GM19099 (cell line): Measurements from ENCODE around the gene UBAP1.

Experiments used
- POLR2A ChIP-seq: IDR thresholded peaks from 3 replicates; pipeline ENCODE4 v1.6.1; 2011; ENCODE audit warnings: low read depth; ENCODE audit not compliant: insufficient read length; ENCODE audit errors: extremely low read depth

UBAP1 gene

GRCh38 chr9:34242830-34243229 lies 64.0 kb downstream of the UBAP1 start:
- no peak for TF ChIP-seq POLR2A

- no peak for TF ChIP-seq POLR2A
Observed at GRCh38 chr9:34246453-34246852, 67.6 kb downstream of the UBAP1 start.

- TF ChIP-seq POLR2A, result no peak
Observed at GRCh38 chr9:34249274-34249673, 70.4 kb downstream of the UBAP1 start.

- TF ChIP-seq POLR2A, result no peak
Observed at GRCh38 chr9:34250721-34251120, 71.9 kb downstream of the UBAP1 start.

- TF ChIP-seq POLR2A, result no peak
Observed at GRCh38 chr9:34252016-34252415, 73.2 kb downstream of the UBAP1 start.

GRCh38 chr9:34252670-34253459 lies 74.0 kb downstream of the UBAP1 start:
- no peak for TF ChIP-seq POLR2A

GRCh38 chr9:34253460-34253837 lies 74.6 kb downstream of the UBAP1 start:
- TF ChIP-seq POLR2A, result no peak

- no peak for TF ChIP-seq POLR2A
Observed at GRCh38 chr9:34254141-34254913, 75.5 kb downstream of the UBAP1 start.

GRCh38 chr9:34254966-34255825 lies 76.4 kb downstream of the UBAP1 start:
- TF ChIP-seq POLR2A, result no peak

GRCh38 chr9:34256104-34256503 lies 77.3 kb downstream of the UBAP1 start:
- TF ChIP-seq POLR2A, result no peak

- TF ChIP-seq POLR2A, result no peak
Observed at GRCh38 chr9:34256987-34257585, 78.2 kb downstream of the UBAP1 start.

GRCh38 chr9:34259315-34259714 lies 80.5 kb downstream of the UBAP1 start:
- TF ChIP-seq POLR2A, result no peak

GRCh38 chr9:34262971-34263370 lies 84.1 kb downstream of the UBAP1 start:
- no peak for TF ChIP-seq POLR2A

GRCh38 chr9:34267660-34268059 lies 88.8 kb downstream of the UBAP1 start:
- TF ChIP-seq POLR2A, result no peak
